NT2/D1 (cell line): ENCODE data around the gene DROSHA.
"Not testable (repeated sequence)": the region's sequence is repeated elsewhere in the genome, so short reads cannot be mapped to it uniquely, and the experiment has no call there.

Experiments used
- DNase-seq: peaks from one replicate; pipeline ENCODE4 v3.0.0-alpha.2; 2011; ENCODE audit warnings: low read depth, low spot score
- H3K27me3 ChIP-seq: 2 replicates; pipeline ENCODE4 v1.6.0; 2011; ENCODE audit warnings: mild to moderate bottlenecking; ENCODE audit not compliant: insufficient read length, insufficient read depth
- H3K36me3 ChIP-seq: 2 replicates; pipeline ENCODE4 v1.6.1; 2011; ENCODE audit warnings: mild to moderate bottlenecking, low read length, mixed read lengths; ENCODE audit not compliant: insufficient read depth, insufficient read length
- H3K4me1 ChIP-seq: 2 replicates; pipeline ENCODE4 v1.5.1; 2011; ENCODE audit not compliant: insufficient read depth, insufficient read length
- H3K4me3 ChIP-seq: 2 replicates; pipeline ENCODE4 v1.5.1; 2011; ENCODE audit warnings: low read depth; ENCODE audit not compliant: insufficient read length
- H3K9ac ChIP-seq: 2 replicates; pipeline ENCODE4 v1.6.0; 2011; ENCODE audit warnings: low read depth; ENCODE audit not compliant: insufficient read length
- H3K9me3 ChIP-seq: 2 replicates; pipeline ENCODE4 v1.5.1; 2011; ENCODE audit warnings: mild to moderate bottlenecking, low read length; ENCODE audit not compliant: insufficient read depth
- SUZ12 ChIP-seq: IDR thresholded peaks from 2 replicates; pipeline ENCODE4 v1.6.1; 2011; ENCODE audit not compliant: insufficient read length, insufficient read depth; ENCODE audit errors: extremely low read depth
- YY1 ChIP-seq: IDR thresholded peaks from 2 replicates; pipeline ENCODE4 v1.6.1; 2011; ENCODE audit not compliant: insufficient read length, insufficient read depth
- ZNF274 ChIP-seq: IDR thresholded peaks from 2 replicates; pipeline ENCODE4 v1.6.1; 2011; ENCODE audit warnings: mild to moderate bottlenecking, low read depth, low read length

DROSHA gene

GRCh38 chr5:31404325-31404724, 127.6 kb downstream of the DROSHA start:
- no peaks in the 10 kb centered on the region for H3K4me1 ChIP-seq
- H3K4me3 ChIP-seq = no peak overlapping the region
- DNase-seq = no peak
- H3K9me3 ChIP-seq = no peaks in the 10 kb centered on the region
- TF ChIP-seq SUZ12 (no peak), ZNF274 (no peak), YY1 (no peak)
- no peak overlapping the region for H3K9ac ChIP-seq
- H3K27me3 ChIP-seq = no peaks in the 10 kb centered on the region
- H3K36me3 ChIP-seq = peaks cover 16% of the 10 kb centered on the region

- Histone ChIP-seq H3K4me3 (no peak overlapping the region), H3K9me3 (no peaks in the 10 kb centered on the region), H3K4me1 (no peaks in the 10 kb centered on the region), H3K36me3 (peaks cover 12% of the 10 kb centered on the region), H3K9ac (no peak overlapping the region), H3K27me3 (no peaks in the 10 kb centered on the region)
- no peak for DNase-seq
- no peak for TF ChIP-seq ZNF274
- TF ChIP-seq YY1 = no peak
- TF ChIP-seq SUZ12 = no peak
Observed at GRCh38 chr5:31401691-31402090, 130.2 kb downstream of the DROSHA start.

GRCh38 chr5:31397926-31398557, 133.9 kb downstream of the DROSHA start:
- no peak for DNase-seq

GRCh38 chr5:31396611-31397295, 135.1 kb downstream of the DROSHA start:
- Histone ChIP-seq H3K27me3 (no peaks in the 10 kb centered on the region), H3K9ac (no peak overlapping the region), H3K4me3 (no peak overlapping the region), H3K4me1 (no peaks in the 10 kb centered on the region), H3K36me3 (peaks cover 4% of the 10 kb centered on the region), H3K9me3 (no peaks in the 10 kb centered on the region)
- no peak for DNase-seq
- no peak for TF ChIP-seq YY1
- no peak for TF ChIP-seq ZNF274
- no peak for TF ChIP-seq SUZ12

More at GRCh38 chr5:31397926-31398557, 133.9 kb downstream of the DROSHA start:
- no peaks in the 10 kb centered on the region for H3K4me1 ChIP-seq
- TF ChIP-seq ZNF274 (no peak), SUZ12 (no peak), YY1 (no peak)
- no peaks in the 10 kb centered on the region for H3K27me3 ChIP-seq
- peaks cover 4% of the 10 kb centered on the region for H3K36me3 ChIP-seq
- H3K4me3 ChIP-seq = no peak overlapping the region
- H3K9me3 ChIP-seq = no peaks in the 10 kb centered on the region
- no peak overlapping the region for H3K9ac ChIP-seq

GRCh38 chr5:31395450-31396045, 136.3 kb downstream of the DROSHA start:
- not testable (repeated sequence) for H3K9ac ChIP-seq, H3K36me3 ChIP-seq, H3K4me3 ChIP-seq, DNase-seq, H3K4me1 ChIP-seq, H3K9me3 ChIP-seq, H3K27me3 ChIP-seq

GRCh38 chr5:31393126-31393525, 138.8 kb downstream of the DROSHA start:
- Histone ChIP-seq H3K4me3 (no peak overlapping the region), H3K9me3 (peaks cover 15% of the 10 kb centered on the region; the same call in 1 of the 2 replicates), H3K36me3 (no peaks in the 10 kb centered on the region), H3K4me1 (no peaks in the 10 kb centered on the region), H3K27me3 (no peaks in the 10 kb centered on the region), H3K9ac (no peak overlapping the region)
- no peak for TF ChIP-seq ZNF274
- TF ChIP-seq YY1 = no peak
- TF ChIP-seq SUZ12 = no peak
- no peak for DNase-seq

GRCh38 chr5:31392061-31392460, 139.8 kb downstream of the DROSHA start:
- no peak for DNase-seq
- no peaks in the 10 kb centered on the region for H3K27me3 ChIP-seq

More at GRCh38 chr5:31392061-31392460, 139.8 kb downstream of the DROSHA start:
- peaks cover 17% of the 10 kb centered on the region; the same call in 1 of the 2 replicates for H3K9me3 ChIP-seq
- TF ChIP-seq ZNF274 = no peak
- TF ChIP-seq YY1 = no peak
- no peak for TF ChIP-seq SUZ12
- H3K9ac ChIP-seq = no peak overlapping the region
- no peaks in the 10 kb centered on the region for H3K4me1 ChIP-seq
- no peak overlapping the region for H3K4me3 ChIP-seq
- no peaks in the 10 kb centered on the region for H3K36me3 ChIP-seq
